CD4-positive, alpha-beta T cell (primary cell): Measurements from ENCODE around the gene DNAI2. TPM values are rescaled to one million over a fixed set of nuclear protein-coding genes. Genes with fewer than 3 reads are reported as not detected.

Experiments used
- ATAC-seq: fragments of 200-7000 bp; cut with Tn5 transposase; one replicate; pipeline ENCODE4 v1.10.0; 2022; ENCODE audit warnings: mild to moderate bottlenecking; ENCODE audit not compliant: poor library complexity
- CTCF ChIA-PET: fragments of 350-600 bp; sonication (Branson Sonifier 250); formaldehyde crosslinking; loops from one replicate; lab custom pipeline; 2021; ENCODE audit warnings: antibody characterized with exemption, inconsistent platforms; lab: Charles Lee
- POLR2A ChIA-PET: fragments of 350-600 bp; sonication (Branson Sonifier 250); formaldehyde crosslinking; loops from one replicate; lab custom pipeline; 2021; ENCODE audit warnings: antibody characterized with exemption, inconsistent platforms; lab: Charles Lee
- DNase-seq, 14 experiments: peaks; one replicate each; pipeline ENCODE4 v3.0.0-alpha.2; 2013 to 2020; ENCODE audit warnings: mixed read lengths in 2 of 14
- H3K27ac ChIP-seq, 2 donors: one replicate each; pipeline versions ENCODE4 v1.5.1 to v1.7.0; 2013; ENCODE audit warnings: low read length in 2 of 2, low read depth in 1 of 2, mild to moderate bottlenecking in 1 of 2
- H3K27me3 ChIP-seq, 2 experiments: 1 replicate in 1 of 2; 2 replicates in 1 of 2; pipeline versions ENCODE4 v1.6.1 to v1.7.0; 2013; ENCODE audit warnings: low read length in 2 of 2, control low read depth in 1 of 2, mild to moderate bottlenecking in 1 of 2, moderate library complexity in 1 of 2; ENCODE audit not compliant: insufficient read depth in 2 of 2, control insufficient read depth in 1 of 2
- H3K36me3 ChIP-seq: one replicate; pipeline ENCODE4 v1.6.1; 2013; ENCODE audit warnings: low read length, control low read depth; ENCODE audit not compliant: insufficient read depth
- H3K4me1 ChIP-seq: one replicate; pipeline ENCODE4 v1.6.1; 2013; ENCODE audit warnings: low read length, control low read depth; ENCODE audit not compliant: insufficient read depth
- H3K4me3 ChIP-seq: one replicate; pipeline ENCODE4 v1.5.1; 2013; ENCODE audit warnings: mild to moderate bottlenecking, low read length, moderate library complexity
- H3K9me3 ChIP-seq, 2 experiments: 1 replicate in 1 of 2; 2 replicates in 1 of 2; pipeline versions ENCODE4 v1.6.1 to v1.7.0; 2013; ENCODE audit warnings: low read length in 2 of 2, mild to moderate bottlenecking in 2 of 2, control low read depth in 1 of 2, moderate library complexity in 1 of 2; ENCODE audit not compliant: control insufficient read depth in 1 of 2, insufficient read depth in 1 of 2
- H3K27ac Mint-ChIP-seq: one replicate; pipeline ENCODE4 v1.8.0; 2020; ENCODE audit warnings: mixed read lengths
- H3K27me3 Mint-ChIP-seq: one replicate; pipeline ENCODE4 v1.8.0; 2021; ENCODE audit warnings: mixed read lengths
- H3K36me3 Mint-ChIP-seq: one replicate; pipeline ENCODE4 v1.8.0; 2021; ENCODE audit warnings: low read depth, mixed read lengths
- H3K4me1 Mint-ChIP-seq: one replicate; pipeline ENCODE4 v1.8.0; 2021; ENCODE audit warnings: low read depth, mixed read lengths
- H3K4me3 Mint-ChIP-seq: one replicate; pipeline ENCODE4 v1.8.0; 2020; ENCODE audit warnings: mild to moderate bottlenecking, mixed read lengths
- H3K9me3 Mint-ChIP-seq: one replicate; pipeline ENCODE4 v1.8.0; 2020; ENCODE audit warnings: mixed read lengths
- intact Hi-C, 2 experiments: fragments of 100-400 bp; cut with DNase I in 1 of 2; cut with micrococcal nuclease in 1 of 2; formaldehyde crosslinking; loops; one replicate each; pipeline versions ENCODE4 v1.15.1 to v1.9.0; 2023 to 2025; cut with DNase I, micrococcal nuclease
- total RNA-seq, 174 experiments: library from RNA in 2 of 174; stranded (reverse) in 2 of 174; gene quantifications; one replicate each; pipeline ENCODE4 v1.2.3 and lab custom pipeline; 2021 to 2026
- TF ChIP-seq, protein P1 (sequence below): fragments of 200-600 bp; IDR thresholded peaks from one replicate; pipeline ENCODE4 v1.8.0; 2022; ENCODE audit warnings: antibody characterized with exemption, mild to moderate bottlenecking

The DNAI2 gene
- total RNA-seq, 2 experiments from 2014 or later: 0.66 to 1.2 TPM

DNA sequence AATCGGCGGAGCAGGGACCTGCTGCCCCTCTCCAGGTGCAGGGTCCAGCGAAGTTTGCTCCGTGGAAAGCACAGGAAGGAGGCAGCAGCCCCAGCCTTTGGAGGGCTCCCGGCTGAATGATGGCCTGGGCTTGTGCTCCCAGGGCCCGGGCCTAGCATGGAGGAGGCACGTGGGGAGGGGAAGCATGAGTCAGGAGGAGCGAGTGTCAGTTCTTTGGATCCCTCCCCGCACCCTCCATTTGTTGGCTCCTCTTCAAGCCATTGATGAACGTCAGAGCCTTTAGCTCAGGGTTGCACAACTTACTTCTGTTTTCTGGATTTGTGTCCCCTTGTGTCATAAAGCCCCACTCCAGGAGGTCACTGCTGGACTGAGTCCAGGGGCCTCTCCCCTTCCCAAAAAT lies 34.9 kb upstream of the DNAI2 start:
- Histone ChIP-seq H3K36me3 (peaks cover 21% of the 10 kb centered on the region), H3K4me1 (no peaks in the 10 kb centered on the region), H3K4me3 (no peak overlapping the region), H3K27ac (no peak overlapping the region), H3K27me3 (no peaks in the 10 kb centered on the region), H3K9me3 (no peaks in the 10 kb centered on the region)
- DNase-seq (peak in 2 of 14 experiments; percentile 56 to 68), ATAC-seq (no peak)
- H3K27me3 Mint-ChIP-seq: no peaks in the 10 kb centered on the region
- H3K27ac Mint-ChIP-seq: no peak overlapping the region
- TF ChIP-seq, protein P1, sequence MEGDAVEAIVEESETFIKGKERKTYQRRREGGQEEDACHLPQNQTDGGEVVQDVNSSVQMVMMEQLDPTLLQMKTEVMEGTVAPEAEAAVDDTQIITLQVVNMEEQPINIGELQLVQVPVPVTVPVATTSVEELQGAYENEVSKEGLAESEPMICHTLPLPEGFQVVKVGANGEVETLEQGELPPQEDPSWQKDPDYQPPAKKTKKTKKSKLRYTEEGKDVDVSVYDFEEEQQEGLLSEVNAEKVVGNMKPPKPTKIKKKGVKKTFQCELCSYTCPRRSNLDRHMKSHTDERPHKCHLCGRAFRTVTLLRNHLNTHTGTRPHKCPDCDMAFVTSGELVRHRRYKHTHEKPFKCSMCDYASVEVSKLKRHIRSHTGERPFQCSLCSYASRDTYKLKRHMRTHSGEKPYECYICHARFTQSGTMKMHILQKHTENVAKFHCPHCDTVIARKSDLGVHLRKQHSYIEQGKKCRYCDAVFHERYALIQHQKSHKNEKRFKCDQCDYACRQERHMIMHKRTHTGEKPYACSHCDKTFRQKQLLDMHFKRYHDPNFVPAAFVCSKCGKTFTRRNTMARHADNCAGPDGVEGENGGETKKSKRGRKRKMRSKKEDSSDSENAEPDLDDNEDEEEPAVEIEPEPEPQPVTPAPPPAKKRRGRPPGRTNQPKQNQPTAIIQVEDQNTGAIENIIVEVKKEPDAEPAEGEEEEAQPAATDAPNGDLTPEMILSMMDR: no peak
- intact Hi-C loops: no loop called here
- no peak overlapping the region for H3K4me3 Mint-ChIP-seq
- H3K36me3 Mint-ChIP-seq: no peaks in the 10 kb centered on the region
- no peaks in the 10 kb centered on the region for H3K9me3 Mint-ChIP-seq
- ChIA-PET CTCF (no interaction called here), POLR2A (no interaction called here)
- no peaks in the 10 kb centered on the region for H3K4me1 Mint-ChIP-seq

DNA sequence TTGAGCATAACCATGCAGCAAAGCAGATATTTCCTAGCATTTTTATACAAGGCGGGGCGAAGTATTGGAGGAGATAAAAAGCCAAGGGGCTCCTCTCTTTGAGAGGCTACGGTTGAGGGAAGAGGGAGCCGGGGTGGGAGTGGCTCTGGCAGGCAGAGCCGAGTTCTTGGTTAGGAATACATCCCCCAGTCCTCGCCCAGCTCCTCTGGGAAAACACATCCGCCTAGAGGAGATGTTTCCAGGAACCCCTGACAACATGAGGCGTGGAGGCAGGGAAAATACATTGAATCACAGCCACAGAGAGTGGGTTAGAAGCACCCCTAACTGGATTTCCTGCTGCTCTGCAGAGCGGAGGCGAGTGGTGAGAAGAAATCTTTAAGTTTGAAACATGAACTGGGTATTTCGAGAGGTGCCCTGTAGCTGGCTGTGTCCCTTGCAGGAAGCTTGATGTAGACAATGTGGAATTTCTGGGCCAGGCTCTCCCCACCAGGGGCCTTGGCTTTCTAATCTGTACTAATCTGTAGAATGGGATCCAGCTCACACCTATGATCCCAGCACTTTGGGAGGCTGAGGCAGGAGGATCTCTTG lies 33.3 kb upstream of the DNAI2 start:
- H3K4me3 Mint-ChIP-seq: no peak overlapping the region
- ChIA-PET POLR2A (no interaction called here), CTCF (no interaction called here)
- H3K27ac Mint-ChIP-seq: no peak overlapping the region
- Histone ChIP-seq H3K27me3 (no peaks in the 10 kb centered on the region), H3K4me3 (no peak overlapping the region), H3K36me3 (peaks cover 23% of the 10 kb centered on the region), H3K4me1 (no peaks in the 10 kb centered on the region), H3K27ac (no peak overlapping the region), H3K9me3 (no peaks in the 10 kb centered on the region)
- no peaks in the 10 kb centered on the region for H3K36me3 Mint-ChIP-seq
- H3K27me3 Mint-ChIP-seq: no peaks in the 10 kb centered on the region
- intact Hi-C loops: no loop called here
- no peak for ATAC-seq
- H3K4me1 Mint-ChIP-seq: no peaks in the 10 kb centered on the region
- TF ChIP-seq, protein P1: no peak
- no peak for DNase-seq
- H3K9me3 Mint-ChIP-seq: no peaks in the 10 kb centered on the region

DNA sequence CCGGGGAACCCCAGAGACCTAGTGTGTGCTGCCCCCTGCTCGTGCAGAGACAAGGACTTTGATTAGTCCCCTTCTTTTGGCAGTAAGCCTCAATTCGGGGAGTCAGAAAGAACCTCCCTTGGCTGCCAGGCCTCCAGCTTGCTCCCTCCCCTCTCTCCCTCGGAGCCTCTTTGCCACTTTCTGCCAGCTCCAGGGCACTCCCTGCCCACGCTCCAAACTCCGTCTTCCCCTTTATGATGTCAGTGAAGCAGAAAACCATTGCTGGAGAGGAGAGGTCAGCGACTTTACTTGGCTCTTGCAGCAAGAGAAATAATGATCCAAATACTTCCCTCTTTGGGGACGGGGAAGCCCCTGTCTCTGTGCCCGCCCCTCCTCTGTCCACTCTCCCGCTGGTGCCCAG lies 32.6 kb upstream of the DNAI2 start:
- Mint-ChIP-seq H3K36me3 (no peaks in the 10 kb centered on the region), H3K27me3 (no peaks in the 10 kb centered on the region), H3K4me1 (no peaks in the 10 kb centered on the region), H3K9me3 (no peaks in the 10 kb centered on the region), H3K4me3 (no peak overlapping the region), H3K27ac (no peak overlapping the region)
- H3K9me3 ChIP-seq: no peaks in the 10 kb centered on the region
- no peak overlapping the region for H3K27ac ChIP-seq
- TF ChIP-seq, protein P1: no peak
- ChIA-PET CTCF (no interaction called here), POLR2A (no interaction called here)
- no peaks in the 10 kb centered on the region for H3K27me3 ChIP-seq
- no peak overlapping the region for H3K4me3 ChIP-seq
- ATAC-seq (no peak), DNase-seq (no peak)
- no peaks in the 10 kb centered on the region for H3K4me1 ChIP-seq
- intact Hi-C loops: no loop called here
- peaks cover 23% of the 10 kb centered on the region for H3K36me3 ChIP-seq
